T-helper 22 cell (primary cell): ENCODE measurements around the gene PODXL.
"Not testable (repeated sequence)": the region's sequence is repeated elsewhere in the genome, so short reads cannot be mapped to it uniquely, and the experiment has no call there.

Experiments used
- DNase-seq: peaks from one replicate; pipeline ENCODE4 v3.0.0-alpha.2; 2020; ENCODE audit warnings: low read depth

The PODXL gene

DNA sequence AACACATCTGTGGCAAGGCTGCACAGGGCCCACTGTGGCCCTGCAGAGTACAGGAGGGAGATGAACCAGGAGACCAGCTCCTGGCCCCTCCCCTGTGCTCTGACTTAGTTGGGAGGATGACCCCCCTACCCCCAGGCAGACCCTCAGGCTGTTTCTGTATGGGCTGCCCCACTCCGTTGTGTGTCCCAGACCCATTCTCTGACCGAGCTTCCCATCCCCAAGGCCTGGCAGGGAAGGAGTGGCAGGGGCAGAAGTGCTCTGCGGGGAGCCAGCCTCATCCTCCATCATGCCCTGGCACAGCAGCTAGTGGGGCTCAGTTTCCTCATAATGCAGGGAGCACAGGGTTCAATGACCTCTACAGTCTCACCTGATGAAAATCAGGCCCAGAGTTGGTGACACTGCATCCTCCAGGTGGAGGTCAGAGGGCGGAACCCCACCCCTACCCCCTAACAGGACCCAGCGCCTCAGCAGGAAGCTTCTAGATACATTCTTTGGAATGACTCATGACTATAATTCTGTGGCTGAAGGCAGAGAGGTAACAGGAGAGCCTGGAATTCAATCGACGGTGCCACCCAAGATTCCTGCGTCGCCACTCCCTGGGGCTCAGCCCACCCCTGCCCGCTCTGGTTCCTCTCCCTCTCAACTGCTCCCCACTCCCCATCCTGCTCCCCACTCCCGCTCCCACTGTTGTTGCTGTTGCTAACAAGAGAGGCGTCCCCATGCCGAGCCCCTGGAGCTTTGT, 18.2 kb downstream of the PODXL start:
- no peak for DNase-seq

- no peak for DNase-seq
Observed at GRCh38 chr7:131537571-131537978, 18.9 kb downstream of the PODXL start.

DNA sequence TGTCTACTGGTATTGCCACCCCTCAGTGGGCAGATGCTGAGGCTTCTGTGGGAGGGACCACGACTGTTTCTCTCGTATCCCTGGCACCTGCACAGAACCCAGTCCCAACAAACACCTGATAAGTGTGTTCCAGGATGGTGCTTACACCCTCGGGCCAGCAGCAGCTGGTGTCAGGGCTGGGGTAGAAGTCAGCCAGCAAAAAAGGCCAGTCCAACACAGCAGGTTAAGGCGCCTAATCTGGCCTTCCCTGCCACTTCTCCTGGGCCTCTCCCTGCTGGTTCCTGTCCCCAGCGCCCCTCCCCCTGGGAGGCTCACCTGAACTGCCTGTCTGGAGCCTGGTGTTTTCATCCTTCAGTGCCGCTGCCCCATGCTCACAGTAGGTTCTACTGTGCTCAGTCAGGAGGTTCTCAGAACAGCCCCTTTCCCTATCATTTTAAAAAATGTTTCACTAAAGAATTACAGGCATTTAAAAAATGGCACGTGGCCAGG, 20.0 kb downstream of the PODXL start:
- no peak for DNase-seq

DNA sequence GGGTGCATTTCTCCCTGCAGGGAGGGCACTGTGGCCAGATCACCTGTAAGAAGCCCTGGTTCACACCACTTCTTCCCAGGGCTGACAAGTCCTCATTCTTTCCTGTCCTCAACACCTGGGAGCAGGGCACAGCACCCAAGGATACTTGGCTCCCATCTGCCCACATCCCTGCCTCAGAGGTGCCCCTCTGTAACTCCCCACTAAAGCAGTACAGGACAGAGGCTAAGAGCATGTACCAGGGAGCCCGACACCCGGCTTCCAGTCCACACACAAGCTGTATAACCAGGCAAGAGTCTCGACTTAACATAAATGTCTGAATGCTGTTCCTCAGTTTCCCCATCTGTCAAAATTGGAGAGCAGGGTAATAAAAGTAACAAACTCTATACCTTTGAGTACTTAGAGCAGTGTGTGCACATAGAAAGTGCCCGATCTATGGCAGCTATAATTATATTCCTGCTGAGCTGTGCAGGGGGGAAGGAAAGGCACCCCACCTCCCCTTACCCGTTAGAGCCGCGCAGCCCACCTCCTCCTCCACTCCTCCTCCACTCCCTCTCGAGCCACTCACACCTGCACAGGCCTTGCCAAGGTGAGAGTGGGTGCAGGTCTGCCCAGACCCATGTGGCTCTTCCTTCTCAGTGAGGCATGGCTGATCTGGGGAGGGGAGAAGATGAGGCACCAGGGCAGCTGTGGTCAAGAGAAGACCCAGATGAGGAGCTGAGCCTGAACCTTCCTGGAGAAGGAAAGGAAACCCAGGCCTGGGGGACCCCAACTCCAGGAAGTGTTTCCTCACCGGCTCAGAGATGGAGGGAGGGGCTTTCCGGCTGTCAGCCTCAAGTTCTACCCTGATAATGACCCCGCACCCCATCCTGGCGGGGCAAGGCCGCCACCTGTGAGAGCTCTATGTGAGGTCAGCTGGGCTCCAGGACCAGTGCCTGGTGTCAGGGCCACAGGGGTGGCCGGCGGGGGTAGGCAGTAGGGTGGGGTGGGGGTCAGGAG, 22.6 kb downstream of the PODXL start:
- no peak for DNase-seq

- DNase-seq: no peak
Observed at GRCh38 chr7:131533151-131533559, 23.3 kb downstream of the PODXL start.

DNA sequence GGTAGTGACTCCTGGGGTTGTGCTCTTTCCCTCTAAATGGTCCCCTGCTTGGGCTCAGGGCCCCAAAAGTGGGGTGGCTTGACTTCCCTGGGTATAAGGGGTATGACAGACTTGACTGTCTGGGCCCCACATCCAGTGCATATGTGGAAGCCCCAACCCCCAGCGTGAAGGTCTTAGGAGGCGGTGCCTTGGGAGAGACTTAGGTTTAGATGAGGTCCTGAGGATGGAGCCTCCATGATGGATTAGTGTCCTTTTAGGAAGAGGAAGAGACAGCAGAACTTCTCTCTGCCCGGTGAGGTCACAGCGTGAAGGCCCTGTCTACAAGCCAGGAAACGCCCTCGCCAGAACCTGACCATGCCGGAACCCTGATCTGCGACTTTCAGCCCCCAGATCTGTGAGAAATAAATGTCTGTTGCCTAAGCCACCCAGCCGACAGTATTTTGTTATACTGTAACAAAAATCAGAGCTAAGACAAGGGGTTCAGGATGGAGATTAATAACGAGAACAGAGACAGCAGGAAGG, 23.8 kb downstream of the PODXL start:
- no peak for DNase-seq

GRCh38 chr7:131530137-131530536, 26.3 kb downstream of the PODXL start:
- DNase-seq: no peak

DNA sequence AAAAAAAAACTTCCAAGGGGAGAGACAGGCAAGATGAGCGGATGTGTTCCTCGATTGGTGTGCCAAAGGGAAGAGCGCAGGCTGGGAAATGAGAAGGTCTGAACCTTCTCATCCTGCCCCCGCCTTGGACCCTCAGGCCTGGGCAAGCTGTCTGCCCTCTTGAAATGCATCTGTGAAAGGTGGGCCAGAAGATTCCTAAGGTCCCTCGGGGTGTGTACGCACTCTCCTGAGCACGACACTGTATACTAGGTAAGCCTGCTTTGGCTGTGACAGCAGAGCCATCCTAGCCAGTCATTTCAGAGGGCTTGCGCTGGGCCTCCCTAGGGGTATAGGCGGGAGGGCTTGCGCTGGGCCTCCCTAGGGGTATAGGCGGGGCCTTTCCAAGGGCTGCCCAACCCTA, 26.8 kb downstream of the PODXL start:
- DNase-seq: no peak

DNA sequence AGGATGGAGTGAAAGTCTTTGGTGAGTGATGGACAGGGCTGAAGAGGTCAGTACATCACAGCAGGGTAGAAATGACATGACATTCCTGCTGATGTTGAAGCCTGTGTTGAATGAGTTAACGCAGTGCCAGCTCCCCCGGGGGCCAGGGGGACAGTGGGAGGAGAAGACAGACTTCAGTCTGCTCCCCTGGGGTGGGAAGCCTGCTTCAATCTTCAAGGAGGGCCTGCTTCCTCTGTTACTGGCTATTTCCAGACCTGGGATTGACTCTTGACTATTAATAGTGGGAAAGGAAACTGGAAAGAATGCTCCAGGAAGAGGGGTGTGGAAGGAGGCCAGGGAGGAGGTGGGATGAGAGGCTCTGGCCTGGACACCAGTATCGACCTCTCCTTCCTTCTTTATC, 27.2 kb downstream of the PODXL start:
- DNase-seq: no peak

DNA sequence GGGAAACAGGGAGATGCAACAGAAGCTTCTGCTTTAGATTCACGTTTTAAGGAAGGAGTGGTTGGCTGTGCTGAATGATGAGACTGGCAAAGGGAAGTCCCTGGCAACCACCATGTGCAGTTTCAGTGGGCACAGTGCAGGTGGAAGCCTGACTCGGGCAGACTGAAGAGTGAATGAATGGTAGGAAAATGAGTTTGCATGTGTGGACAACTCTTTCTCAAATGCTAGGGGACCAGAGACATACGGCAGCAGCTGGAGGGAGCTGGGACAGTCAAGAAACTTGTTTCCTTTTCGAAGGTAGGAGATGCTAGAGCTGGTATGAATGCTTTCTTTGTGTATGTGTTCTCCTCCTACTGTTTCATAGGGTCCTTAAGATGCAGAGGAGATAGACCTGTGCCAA, 29.0 kb downstream of the PODXL start:
- DNase-seq: no peak

- no peak for DNase-seq
Observed at GRCh38 chr7:131525820-131526219, 30.6 kb downstream of the PODXL start.

DNA sequence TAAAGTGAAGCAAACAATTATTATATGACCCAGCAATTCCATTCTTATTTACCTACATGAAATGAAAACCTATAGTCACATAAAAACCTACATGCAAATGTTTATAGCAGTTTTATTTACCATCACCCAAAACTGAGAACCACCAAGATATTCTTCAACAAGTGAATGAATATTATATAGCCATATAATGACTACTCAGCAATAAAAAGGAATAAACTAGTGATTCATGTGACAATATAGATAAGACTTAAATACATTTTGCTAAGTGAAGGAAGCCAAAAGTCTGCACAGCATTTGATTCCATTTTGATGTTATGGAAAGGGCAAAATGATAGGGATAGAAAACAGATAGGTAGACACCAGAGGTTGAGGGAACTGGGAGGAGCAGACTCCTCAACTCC, 31.7 kb downstream of the PODXL start:
- DNase-seq: no peak

GRCh38 chr7:131524115-131524514, 32.3 kb downstream of the PODXL start:
- DNase-seq: no peak

DNA sequence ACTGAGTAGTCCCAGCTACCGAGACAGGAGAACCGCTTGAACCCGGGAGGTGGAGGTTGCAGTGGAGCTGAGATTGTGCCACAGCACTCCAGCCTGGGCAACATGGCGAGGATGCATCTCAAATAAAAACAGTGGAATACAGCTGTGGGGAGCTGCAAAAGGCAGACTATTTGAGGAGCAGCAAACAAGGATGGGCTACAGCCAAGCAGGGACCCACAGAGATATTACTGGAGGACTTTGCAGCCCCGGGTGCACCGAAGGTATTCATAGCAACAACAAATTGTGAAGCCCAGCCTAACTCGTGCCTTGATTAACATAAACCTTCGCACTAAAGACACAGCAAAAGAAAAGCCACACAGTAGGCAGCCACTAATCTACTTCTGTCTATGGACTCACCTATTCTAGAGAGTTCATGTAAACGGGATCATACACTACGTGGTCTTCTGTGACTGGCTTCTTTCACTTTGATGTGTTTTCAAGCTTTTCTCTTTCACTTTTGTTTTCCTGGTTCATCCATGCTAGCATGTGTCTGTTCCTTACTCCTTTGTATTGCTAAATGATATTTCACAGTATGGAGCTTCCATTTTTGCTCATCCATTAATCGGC, 34.0 kb downstream of the PODXL start:
- no peak for DNase-seq

DNA sequence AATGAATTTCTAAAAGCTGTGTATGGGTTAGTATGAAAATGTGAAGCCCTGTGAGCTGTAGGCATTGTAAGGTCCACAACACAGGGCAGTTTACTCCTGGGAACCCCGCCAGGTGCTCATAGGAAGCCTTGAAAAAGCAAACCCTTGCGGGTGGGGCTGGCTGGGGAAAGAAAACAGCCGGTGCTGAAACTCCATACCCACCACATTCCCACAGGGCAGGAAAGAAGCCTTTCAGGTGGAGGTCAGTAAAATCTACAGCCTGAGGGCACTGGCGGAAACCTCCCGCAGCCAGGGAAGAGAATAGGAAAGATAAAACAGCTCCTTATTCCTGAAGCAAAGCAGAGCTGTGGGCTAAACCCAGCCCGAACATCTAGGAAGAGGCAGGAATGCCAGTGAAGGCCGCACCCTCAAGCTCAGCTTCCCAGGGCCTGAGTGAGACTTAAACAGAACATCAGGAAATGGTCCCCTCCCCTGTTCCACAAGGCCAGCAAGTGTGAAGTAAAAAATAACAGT, 34.7 kb downstream of the PODXL start:
- no peak for DNase-seq

- DNase-seq: no peak
Observed at GRCh38 chr7:131518626-131519025, 37.8 kb downstream of the PODXL start.

- no peak for DNase-seq
Observed at GRCh38 chr7:131517218-131517923, 39.1 kb downstream of the PODXL start.

GRCh38 chr7:131515471-131515870, 41.0 kb downstream of the PODXL start:
- DNase-seq: not testable (repeated sequence)

DNA sequence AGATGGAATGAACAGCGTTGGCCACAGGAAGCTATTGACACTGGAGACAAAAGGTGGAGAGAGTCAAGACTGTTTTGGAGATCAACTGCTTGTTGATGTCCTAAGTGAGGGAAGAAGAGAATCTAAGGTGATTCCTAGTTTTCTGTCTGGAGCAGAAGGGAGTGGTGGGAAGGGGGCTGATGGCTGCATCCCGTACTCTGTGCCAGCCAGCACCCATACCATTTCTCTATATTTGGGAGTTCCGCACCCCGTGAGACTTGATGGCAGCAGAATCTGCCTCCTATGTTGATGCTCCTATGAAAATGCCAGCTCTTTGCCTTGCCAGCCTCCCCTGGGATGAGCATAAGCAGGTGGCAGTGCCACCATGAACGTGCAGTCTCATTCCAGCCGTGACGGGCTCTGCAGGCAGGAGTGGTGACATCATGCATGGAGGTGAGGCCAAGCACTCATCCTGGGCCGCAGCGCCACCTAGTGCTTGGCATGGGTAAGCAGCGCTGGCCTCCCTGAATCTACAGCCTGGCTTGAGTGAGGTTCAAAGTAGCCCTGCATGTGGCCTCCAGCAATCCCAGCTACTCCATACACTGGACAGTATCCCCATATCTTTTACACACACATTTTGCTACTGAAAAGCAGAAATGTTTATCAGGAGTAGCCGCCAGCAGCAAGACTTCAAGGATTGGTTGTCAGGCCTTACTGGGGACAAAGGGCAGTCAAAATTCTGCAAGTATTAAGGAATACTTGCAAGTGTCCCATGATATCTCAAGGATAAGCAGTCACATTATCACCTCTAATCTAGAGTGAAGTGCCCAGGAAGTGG, 43.0 kb downstream of the PODXL start:
- DNase-seq: peak; percentile 52

- DNase-seq: no peak
Observed at GRCh38 chr7:131511774-131512535, 44.5 kb downstream of the PODXL start.
